HepG2 (cell line): ENCODE data around the gene ITPRIPL1. TPM values are rescaled to one million over a fixed set of nuclear protein-coding genes. Genes with fewer than 3 reads are reported as not detected.

ENCODE experiments used
- ATAC-seq: fragments of 200-7000 bp; cut with Tn5 transposase; 3 replicates; pipeline ENCODE4 v1.9.1; 2020; ENCODE audit warnings: mild to moderate bottlenecking, moderate library complexity
- BruUV-seq: library from RNA; stranded (reverse); fragments of 400-500 nt; replicated peaks from 2 replicates; lab custom pipeline; 2021; lab: Mats Ljungman, UMichigan
- CTCF ChIA-PET: fragments of 300-600 bp; formaldehyde crosslinking; extraction: SDS; loops from one replicate; lab custom pipeline; 2021; ENCODE audit warnings: low total read pairs, inconsistent platforms, low intra/inter-chr PET ratio; lab: Yijun Ruan, JAX
- POLR2A ChIA-PET: fragments of 350-600 bp; sonication (Branson Sonifier 250); formaldehyde crosslinking; loops from one replicate; lab custom pipeline; 2020; ENCODE audit warnings: antibody characterized with exemption, inconsistent platforms; lab: Yijun Ruan, JAX
- DNase-seq: peaks from one replicate; pipeline ENCODE4 v3.0.0-alpha.2; 2015; ENCODE audit warnings: low spot score
- FAIRE-seq: peaks from 3 replicates; lab custom pipeline; 2011; peaks lifted over from hg19 to GRCh38; lab: Jason Lieb, UNC
- H2AFZ ChIP-seq: one replicate; pipeline ENCODE4 v1.6.1; 2011; ENCODE audit warnings: low read length, inconsistent platforms
- H3K27ac ChIP-seq: fragments of 300-600 bp; 3 replicates; pipeline ENCODE4 v1.8.0; 2011; ENCODE audit warnings: mixed run types, mild to moderate bottlenecking, mixed read lengths, low read length, inconsistent platforms; ENCODE audit not compliant: insufficient read depth; ENCODE audit errors: extremely low read length
- H3K27me3 ChIP-seq, 2 experiments: fragments of 200-600 bp in 1 of 2; 2 replicates in 1 of 2; 3 replicates in 1 of 2; pipeline versions ENCODE4 v1.6.0 to v1.8.0; 2011; ENCODE audit warnings: low read length in 2 of 2, mild to moderate bottlenecking in 2 of 2, moderate library complexity in 2 of 2, inconsistent platforms in 1 of 2; ENCODE audit not compliant: insufficient read depth in 2 of 2, control insufficient read depth in 1 of 2
- H3K36me3 ChIP-seq, 2 experiments: fragments of 200-600 bp in 1 of 2; replicated peaks in 1 of 2; 2 replicates in 1 of 2; 3 replicates in 1 of 2; pipeline versions ENCODE4 v1.5.1 to v1.8.0; 2011; ENCODE audit warnings: low read length in 2 of 2, inconsistent platforms in 1 of 2; ENCODE audit not compliant: insufficient read depth in 2 of 2, control insufficient read depth in 1 of 2
- H3K4me1 ChIP-seq: 2 replicates; pipeline ENCODE4 v1.5.1; 2012; ENCODE audit warnings: low read length, inconsistent platforms; ENCODE audit not compliant: insufficient read depth
- H3K4me2 ChIP-seq: 2 replicates; pipeline ENCODE4 v1.6.0; 2011; ENCODE audit warnings: low read depth, low read length, inconsistent platforms
- H3K4me3 ChIP-seq, 3 experiments: fragments of 200-600 bp in 1 of 3; sonication (generic), shearing (Covaris generic) in 1 of 3; replicated peaks in 1 of 3; 2 replicates each; pipeline ENCODE4 v1.5.1; 2011 to 2016; ENCODE audit warnings: low read length in 3 of 3, inconsistent platforms in 2 of 3, low read depth in 2 of 3, mild to moderate bottlenecking in 2 of 3, control low read depth in 1 of 3, mixed read lengths in 1 of 3; ENCODE audit not compliant: insufficient read depth in 1 of 3
- H3K79me2 ChIP-seq: one replicate; pipeline ENCODE4 v1.6.1; 2011; ENCODE audit warnings: low read length, inconsistent platforms; ENCODE audit not compliant: insufficient read depth
- H3K9ac ChIP-seq: 2 replicates; pipeline ENCODE4 v1.6.0; 2011; ENCODE audit warnings: mild to moderate bottlenecking, low read depth, low read length, inconsistent platforms; ENCODE audit not compliant: insufficient read depth
- H3K9me3 ChIP-seq: 2 replicates; pipeline ENCODE4 v1.5.1; 2012; ENCODE audit warnings: mild to moderate bottlenecking, low read length
- H4K20me1 ChIP-seq: 2 replicates; pipeline ENCODE4 v1.6.0; 2011; ENCODE audit warnings: inconsistent platforms, mild to moderate bottlenecking, low read length, moderate library complexity; ENCODE audit not compliant: insufficient read depth
- BORCS8-MEF2B ChIP-seq: sonication (generic); formaldehyde crosslinking; IDR thresholded peaks from 2 replicates; pipeline ENCODE4 v1.8.0; 2022; ENCODE audit warnings: mild to moderate bottlenecking, missing genetic modification reagents
- EED ChIP-seq: sonication (generic); formaldehyde crosslinking; IDR thresholded peaks from 2 replicates; pipeline ENCODE4 v1.5.0; 2020; ENCODE audit warnings: mild to moderate bottlenecking, missing genetic modification reagents
- FOXA3 ChIP-seq: IDR thresholded peaks from 2 replicates; pipeline ENCODE4 v1.6.1; 2016; ENCODE audit warnings: missing genetic modification reagents, missing compliant biosample characterization
- GMEB1 ChIP-seq: sonication (generic); formaldehyde crosslinking; IDR thresholded peaks from 2 replicates; pipeline ENCODE4 v1.5.1; 2020; ENCODE audit warnings: missing genetic modification reagents, mild to moderate bottlenecking, borderline replicate concordance
- KLF15 ChIP-seq: sonication (generic); formaldehyde crosslinking; IDR thresholded peaks from 2 replicates; pipeline ENCODE4 v1.8.1; 2023; ENCODE audit warnings: borderline replicate concordance, mild to moderate bottlenecking, inconsistent platforms, missing genetic modification reagents, mixed read lengths
- KMT2B ChIP-seq: IDR thresholded peaks from 2 replicates; pipeline ENCODE4 v1.6.1; 2016; ENCODE audit warnings: missing genetic modification reagents, missing compliant biosample characterization
- MATR3 ChIP-seq: sonication (generic); formaldehyde crosslinking; IDR thresholded peaks from 2 replicates; pipeline ENCODE4 v1.4.0; 2020; ENCODE audit warnings: missing genetic modification reagents
- MZF1 ChIP-seq: sonication (generic); formaldehyde crosslinking; IDR thresholded peaks from 2 replicates; pipeline ENCODE4 v1.8.1; 2023; ENCODE audit warnings: mild to moderate bottlenecking, missing genetic modification reagents, borderline replicate concordance
- NCOR1 ChIP-seq: fragments of 200-600 bp; sonication (generic); IDR thresholded peaks from 2 replicates; pipeline ENCODE4 v1.7.0; 2017; ENCODE audit warnings: antibody characterized with exemption, low read length, borderline replicate concordance
- RCOR2 ChIP-seq: IDR thresholded peaks from 2 replicates; pipeline ENCODE4 v1.6.1; 2016; ENCODE audit warnings: missing biosample characterization, missing genetic modification reagents
- SNAPC2 ChIP-seq: sonication (generic); formaldehyde crosslinking; IDR thresholded peaks from 2 replicates; pipeline ENCODE4 v1.8.1; 2022; ENCODE audit warnings: mild to moderate bottlenecking, missing genetic modification reagents
- STAG1 ChIP-seq: sonication (generic); formaldehyde crosslinking; IDR thresholded peaks from 2 replicates; pipeline ENCODE4 v1.4.0; 2020; ENCODE audit warnings: missing genetic modification reagents
- ZNF431 ChIP-seq: sonication (generic); formaldehyde crosslinking; IDR thresholded peaks from 2 replicates; pipeline ENCODE4 v1.9.0; 2022; ENCODE audit warnings: missing genetic modification reagents, low read depth, mild to moderate bottlenecking, borderline replicate concordance
- ZNF546 ChIP-seq: sonication (generic); formaldehyde crosslinking; conservative IDR thresholded peaks from 2 replicates; pipeline ENCODE4 v1.8.1; 2023; ENCODE audit warnings: mild to moderate bottlenecking, missing genetic modification reagents
- ZNF678 ChIP-seq: sonication (generic); formaldehyde crosslinking; IDR thresholded peaks from 2 replicates; pipeline ENCODE4 v1.4.0; 2020; ENCODE audit warnings: mild to moderate bottlenecking, missing genetic modification reagents
- ZNF720 ChIP-seq: sonication (generic); formaldehyde crosslinking; IDR thresholded peaks from 2 replicates; pipeline ENCODE4 v1.4.0; 2020; ENCODE audit warnings: missing genetic modification reagents
- ZNF724P ChIP-seq: sonication (generic); formaldehyde crosslinking; IDR thresholded peaks from 2 replicates; pipeline ENCODE4 v1.8.0; 2022; ENCODE audit warnings: missing genetic modification reagents, borderline replicate concordance
- ZNF75D ChIP-seq: sonication (generic); formaldehyde crosslinking; IDR thresholded peaks from 2 replicates; pipeline ENCODE4 v1.8.1; 2023; ENCODE audit warnings: missing genetic modification reagents, mild to moderate bottlenecking, borderline replicate concordance
- WGBS: methylation state at CpG from one replicate; pipeline ENCODE4 v1.1.6; 2017; ENCODE audit warnings: low lambda C conversion rate; 5-methylcytosine and 5-hydroxymethylcytosine counted together
- in situ Hi-C: cut with HindIII; loops from 2 replicates; pipeline ENCODE4 v1.10.0; 2017; ENCODE audit warnings: low pct_unique_long_range_greater_than_20kb; ENCODE audit not compliant: extremely low pct_ligation_motif_present
- intact Hi-C: fragments of 100-400 bp; cut with micrococcal nuclease; formaldehyde crosslinking; loops from one replicate; pipeline ENCODE4 v1.10.0; 2022; ENCODE audit not compliant: unreplicated experiment
- polyA plus RNA-seq, 8 experiments: library from polyadenylated mRNA; depleted of rRNA in 3 of 8; stranded (reverse) in 7 of 8; unstranded in 1 of 8; fragments of >200 nt; fragmentation: Illumina TruSeq in 4 of 8; extraction: Trizol in 4 of 8; gene quantifications; 2 replicates each; pipeline versions ENCODE4 v1.2.1 to v1.2.3, GENCODE V29; 2011 to 2016; ENCODE audit warnings: low read depth in 4 of 8, missing spikeins in 1 of 8, mixed read lengths in 1 of 8; ENCODE audit not compliant: insufficient read depth in 1 of 8
- total RNA-seq, 5 experiments: library from RNA; depleted of rRNA; stranded (reverse); fragments of >200 nt; fragmentation: Illumina TruSeq; extraction: Trizol; gene quantifications; 2 replicates each; pipeline ENCODE4 v1.2.3, GENCODE V29; 2016; ENCODE audit warnings: low read depth in 1 of 5
- TF ChIP-seq, protein P1 (sequence below): sonication (generic); formaldehyde crosslinking; IDR thresholded peaks from 2 replicates; pipeline ENCODE4 v1.4.0; 2020; ENCODE audit warnings: missing genetic modification reagents
- TF ChIP-seq, protein P2 (sequence below): sonication (generic); formaldehyde crosslinking; conservative IDR thresholded peaks from 2 replicates; pipeline ENCODE4 v1.4.0; 2020; ENCODE audit warnings: missing genetic modification reagents

ITPRIPL1 gene
- total and polyA plus RNA-seq, 2 of the 13 experiments (the other 11 are each of a cell fraction or from before 2014, with no cell fraction given): 4.3 to 11.7 TPM

DNA sequence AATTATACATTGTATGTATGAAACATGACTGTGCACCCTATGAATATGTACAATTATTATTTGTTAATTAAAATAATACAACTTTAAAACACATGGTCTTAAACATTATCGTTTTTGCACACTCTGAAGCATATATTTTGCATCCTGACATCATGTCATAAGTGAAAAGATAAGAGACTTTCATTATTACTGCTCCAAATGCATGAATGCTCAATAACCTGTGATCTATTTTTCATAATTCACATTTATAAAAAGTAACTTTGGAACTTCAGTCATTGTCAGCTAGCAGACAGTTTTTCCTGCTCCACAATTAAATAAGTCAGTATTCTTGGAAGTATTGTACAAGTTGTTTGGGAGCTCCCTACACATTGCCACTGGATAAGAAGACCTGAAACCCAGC is 1.3 kb upstream of the ITPRIPL1 start:
- in situ Hi-C loops: no loop called here
- no TSS peak for BruUV-seq
- Histone ChIP-seq H3K36me3 (peaks cover 5 to 15% of the 10 kb centered on the region in 2 experiments; a peak in 4 of 5 replicates), H3K27me3 (peaks cover 7 to 29% of the 10 kb centered on the region in 2 experiments; a peak in 4 of 5 replicates), H2AFZ (no peak overlapping the region), H3K27ac (no peak overlapping the region), H3K4me3 (no peak overlapping the region), H4K20me1 (no peaks in the 10 kb centered on the region), H3K79me2 (no peaks in the 10 kb centered on the region), H3K4me2 (no peak overlapping the region), H3K9me3 (no peaks in the 10 kb centered on the region), H3K9ac (no peak overlapping the region), H3K4me1 (peaks cover 48% of the 10 kb centered on the region)
- ChIA-PET CTCF (no interaction called here), POLR2A (interaction anchor here (3.6 kb wide), 1 partner anchor 11 kb away, joined by 43 read pairs; the partner anchor contains the start of gene NCAPH)
- TF ChIP-seq ZNF678 (CRISPR knock-in tag) (no peak), GMEB1 (no peak), NCOR1 (no peak), KLF15 (CRISPR knock-in tag) (no peak), KMT2B (CRISPR knock-in tag) (no peak), FOXA3 (no peak), ZNF546 (CRISPR knock-in tag) (no peak), ZNF724P (CRISPR knock-in tag) (no peak), ZNF720 (CRISPR knock-in tag) (no peak), ZNF431 (CRISPR knock-in tag) (no peak), MATR3 (CRISPR knock-in tag) (no peak), EED (no peak), ZNF75D (CRISPR knock-in tag) (no peak), STAG1 (CRISPR knock-in tag) (no peak), RCOR2 (CRISPR knock-in tag) (no peak), MZF1 (CRISPR knock-in tag) (no peak), SNAPC2 (CRISPR knock-in tag) (no peak), BORCS8-MEF2B (CRISPR knock-in tag) (no peak)
- TF ChIP-seq, protein P1, sequence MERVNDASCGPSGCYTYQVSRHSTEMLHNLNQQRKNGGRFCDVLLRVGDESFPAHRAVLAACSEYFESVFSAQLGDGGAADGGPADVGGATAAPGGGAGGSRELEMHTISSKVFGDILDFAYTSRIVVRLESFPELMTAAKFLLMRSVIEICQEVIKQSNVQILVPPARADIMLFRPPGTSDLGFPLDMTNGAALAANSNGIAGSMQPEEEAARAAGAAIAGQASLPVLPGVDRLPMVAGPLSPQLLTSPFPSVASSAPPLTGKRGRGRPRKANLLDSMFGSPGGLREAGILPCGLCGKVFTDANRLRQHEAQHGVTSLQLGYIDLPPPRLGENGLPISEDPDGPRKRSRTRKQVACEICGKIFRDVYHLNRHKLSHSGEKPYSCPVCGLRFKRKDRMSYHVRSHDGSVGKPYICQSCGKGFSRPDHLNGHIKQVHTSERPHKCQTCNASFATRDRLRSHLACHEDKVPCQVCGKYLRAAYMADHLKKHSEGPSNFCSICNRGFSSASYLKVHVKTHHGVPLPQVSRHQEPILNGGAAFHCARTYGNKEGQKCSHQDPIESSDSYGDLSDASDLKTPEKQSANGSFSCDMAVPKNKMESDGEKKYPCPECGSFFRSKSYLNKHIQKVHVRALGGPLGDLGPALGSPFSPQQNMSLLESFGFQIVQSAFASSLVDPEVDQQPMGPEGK (CRISPR knock-in tag): no peak
- TF ChIP-seq, protein P2, sequence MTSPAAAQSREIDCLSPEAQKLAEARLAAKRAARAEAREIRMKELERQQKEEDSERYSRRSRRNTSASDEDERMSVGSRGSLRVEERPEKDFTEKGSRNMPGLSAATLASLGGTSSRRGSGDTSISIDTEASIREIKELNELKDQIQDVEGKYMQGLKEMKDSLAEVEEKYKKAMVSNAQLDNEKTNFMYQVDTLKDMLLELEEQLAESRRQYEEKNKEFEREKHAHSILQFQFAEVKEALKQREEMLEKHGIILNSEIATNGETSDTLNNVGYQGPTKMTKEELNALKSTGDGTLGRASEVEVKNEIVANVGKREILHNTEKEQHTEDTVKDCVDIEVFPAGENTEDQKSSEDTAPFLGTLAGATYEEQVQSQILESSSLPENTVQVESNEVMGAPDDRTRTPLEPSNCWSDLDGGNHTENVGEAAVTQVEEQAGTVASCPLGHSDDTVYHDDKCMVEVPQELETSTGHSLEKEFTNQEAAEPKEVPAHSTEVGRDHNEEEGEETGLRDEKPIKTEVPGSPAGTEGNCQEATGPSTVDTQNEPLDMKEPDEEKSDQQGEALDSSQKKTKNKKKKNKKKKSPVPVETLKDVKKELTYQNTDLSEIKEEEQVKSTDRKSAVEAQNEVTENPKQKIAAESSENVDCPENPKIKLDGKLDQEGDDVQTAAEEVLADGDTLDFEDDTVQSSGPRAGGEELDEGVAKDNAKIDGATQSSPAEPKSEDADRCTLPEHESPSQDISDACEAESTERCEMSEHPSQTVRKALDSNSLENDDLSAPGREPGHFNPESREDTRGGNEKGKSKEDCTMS (CRISPR knock-in tag): no peak
- no peak for FAIRE-seq
- no peak for ATAC-seq
- no peak for DNase-seq
- WGBS: 15% methylated on average over 1 of the region's 1 CpG
- intact Hi-C loops: loop anchor here (10.0 kb wide), 1 partner anchor 119 kb away; the partner anchor contains the start of gene STARD7
